CD4-positive, alpha-beta memory T cell (primary cell): ENCODE measurements around the gene ABCA3. TPM values are rescaled to one million over a fixed set of nuclear protein-coding genes. Genes with fewer than 3 reads are reported as not detected.
A peak's percentile ranks its signal among the peaks of the same experiment; 100 is the strongest.

Experiments used
- CTCF ChIA-PET: fragments of 350-600 bp; sonication (Branson Sonifier 250); formaldehyde crosslinking; loops from one replicate; lab custom pipeline; 2021; ENCODE audit warnings: inconsistent platforms; ENCODE audit not compliant: partially characterized antibody; lab: Charles Lee
- POLR2A ChIA-PET: fragments of 350-600 bp; sonication (Branson Sonifier 250); formaldehyde crosslinking; loops from one replicate; lab custom pipeline; 2021; ENCODE audit not compliant: partially characterized antibody; lab: Charles Lee
- DNase-seq, 5 donors: peaks; one replicate each; pipeline versions ENCODE4 v3.0.0 to v3.0.0-alpha.2; 2020 to 2022; ENCODE audit warnings: mixed read lengths in 1 of 5
- H3K27ac ChIP-seq: one replicate; pipeline ENCODE4 v1.7.0; 2013; ENCODE audit warnings: low read depth, low read length
- H3K27me3 ChIP-seq: 2 replicates; pipeline ENCODE4 v1.7.0; 2013; ENCODE audit warnings: mild to moderate bottlenecking, low read length, moderate library complexity; ENCODE audit not compliant: insufficient read depth
- H3K36me3 ChIP-seq: 2 replicates; pipeline ENCODE4 v1.7.0; 2013; ENCODE audit warnings: mild to moderate bottlenecking, low read length, moderate library complexity; ENCODE audit not compliant: insufficient read depth
- H3K4me1 ChIP-seq: 2 replicates; pipeline ENCODE4 v1.7.0; 2013; ENCODE audit warnings: mild to moderate bottlenecking, low read length, moderate library complexity; ENCODE audit not compliant: insufficient read depth
- H3K4me3 ChIP-seq, 2 donors: one replicate each; pipeline ENCODE4 v1.7.0; 2013; ENCODE audit warnings: low read length in 2 of 2, mild to moderate bottlenecking in 1 of 2
- H3K9me3 ChIP-seq, 2 donors: one replicate each; pipeline ENCODE4 v1.7.0; 2013; ENCODE audit warnings: low read length in 2 of 2, control low read depth in 1 of 2; ENCODE audit not compliant: control insufficient read depth in 1 of 2
- H3K27ac Mint-ChIP-seq, 7 donors: one replicate each; pipeline ENCODE4 v1.8.0; 2020 to 2021; ENCODE audit warnings: mixed read lengths in 7 of 7, mild to moderate bottlenecking in 6 of 7, inconsistent platforms in 3 of 7, moderate library complexity in 3 of 7
- H3K27me3 Mint-ChIP-seq, 2 donors: one replicate each; pipeline ENCODE4 v1.8.0; 2020 to 2021; ENCODE audit warnings: mixed read lengths in 2 of 2
- H3K36me3 Mint-ChIP-seq, 2 donors: one replicate each; pipeline ENCODE4 v1.8.0; 2020 to 2021; ENCODE audit warnings: mixed read lengths in 2 of 2, inconsistent platforms in 1 of 2, mild to moderate bottlenecking in 1 of 2
- H3K4me1 Mint-ChIP-seq, 4 donors: one replicate each; pipeline ENCODE4 v1.8.0; 2020 to 2021; ENCODE audit warnings: mixed read lengths in 4 of 4, mild to moderate bottlenecking in 1 of 4
- H3K4me3 Mint-ChIP-seq, 8 donors: one replicate each; pipeline ENCODE4 v1.8.0; 2020 to 2021; ENCODE audit warnings: mixed read lengths in 8 of 8, mild to moderate bottlenecking in 7 of 8, moderate library complexity in 6 of 8, inconsistent platforms in 3 of 8
- H3K9me3 Mint-ChIP-seq, 8 donors: one replicate each; pipeline ENCODE4 v1.8.0; 2020 to 2021; ENCODE audit warnings: mixed read lengths in 8 of 8, mild to moderate bottlenecking in 5 of 8, inconsistent platforms in 3 of 8, moderate library complexity in 1 of 8
- intact Hi-C: fragments of 100-400 bp; cut with micrococcal nuclease; formaldehyde crosslinking; loops from one replicate; pipeline ENCODE4 v1.15.1; 2023
- polyA plus RNA-seq, 2 donors: library from polyadenylated mRNA; unstranded; fragments of 300-500 nt; fragmentation: Illumina TruSeq; gene quantifications; one replicate each; pipeline ENCODE4 v1.2.3, GENCODE V29; 2021
- total RNA-seq, 2 experiments: library from RNA; stranded (reverse); gene quantifications; one replicate each; pipeline ENCODE4 v1.2.3, GENCODE V29; 2021

The ABCA3 gene
- total and polyA plus RNA-seq, 4 experiments from 2014 or later = 1.7 to 12.7 (median 6.5) TPM

DNA sequence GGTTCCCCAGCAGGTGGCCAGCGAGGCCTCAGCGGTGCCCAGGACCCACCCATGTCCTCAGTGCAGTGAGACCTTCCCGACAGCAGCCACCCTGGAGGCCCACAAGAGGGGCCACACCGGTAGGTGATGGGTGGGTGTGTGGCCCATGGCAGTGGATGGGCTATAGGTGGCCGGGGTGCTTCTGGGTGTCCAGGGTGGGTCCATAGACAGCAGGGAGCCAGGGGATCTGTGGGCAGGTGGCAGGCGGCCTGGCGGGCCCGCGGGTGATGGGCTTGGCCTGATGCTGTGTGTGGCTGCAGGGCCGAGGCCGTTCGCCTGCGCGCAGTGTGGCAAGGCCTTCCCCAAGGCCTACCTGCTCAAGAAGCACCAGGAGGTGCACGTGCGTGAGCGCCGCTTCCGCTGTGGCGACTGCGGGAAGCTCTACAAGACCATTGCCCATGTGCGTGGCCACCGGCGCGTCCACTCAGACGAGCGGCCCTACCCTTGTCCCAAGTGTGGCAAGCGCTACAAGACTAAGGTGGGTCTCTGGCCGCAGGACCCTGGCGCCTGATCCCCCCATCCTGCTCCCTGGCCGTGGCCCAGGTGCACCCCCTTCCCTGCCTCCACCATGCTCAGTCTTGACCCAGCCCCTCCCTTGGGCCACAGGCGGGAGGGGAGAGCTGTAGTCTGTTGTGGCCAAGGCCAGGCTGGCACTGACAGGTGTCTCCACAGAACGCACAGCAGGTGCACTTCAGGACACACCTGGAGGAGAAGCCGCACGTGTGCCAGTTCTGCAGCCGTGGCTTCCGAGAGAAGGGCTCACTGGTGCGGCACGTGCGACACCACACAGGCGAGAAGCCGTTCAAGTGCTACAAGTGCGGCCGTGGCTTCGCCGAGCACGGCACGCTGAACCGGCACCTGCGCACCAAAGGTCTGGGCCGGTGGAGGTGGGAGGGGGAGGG is 106.4 kb downstream of the ABCA3 start:
- Mint-ChIP-seq H3K36me3 (peaks cover 10 to 25% of the 10 kb centered on the region in 2 donors), H3K4me3 (no peak overlapping the region), H3K9me3 (no peaks in the 10 kb centered on the region), H3K4me1 (peaks cover 0 to 9% (median 0%) of the 10 kb centered on the region in 4 donors), H3K27me3 (peaks cover 0 to 1% of the 10 kb centered on the region in 2 donors), H3K27ac (no peak overlapping the region)
- intact Hi-C loops = no loop called here
- Histone ChIP-seq H3K4me3 (no peak overlapping the region), H3K27ac (no peak overlapping the region), H3K27me3 (no peaks in the 10 kb centered on the region), H3K36me3 (peaks cover 39% of the 10 kb centered on the region), H3K4me1 (no peaks in the 10 kb centered on the region), H3K9me3 (no peaks in the 10 kb centered on the region)
- DNase-seq = no peak
- ChIA-PET CTCF (no interaction called here), POLR2A (interaction anchor here (1.0 kb wide), 1 partner anchor 28 kb away, joined by 3 read pairs; no protein-coding TSS in a partner anchor)

DNA sequence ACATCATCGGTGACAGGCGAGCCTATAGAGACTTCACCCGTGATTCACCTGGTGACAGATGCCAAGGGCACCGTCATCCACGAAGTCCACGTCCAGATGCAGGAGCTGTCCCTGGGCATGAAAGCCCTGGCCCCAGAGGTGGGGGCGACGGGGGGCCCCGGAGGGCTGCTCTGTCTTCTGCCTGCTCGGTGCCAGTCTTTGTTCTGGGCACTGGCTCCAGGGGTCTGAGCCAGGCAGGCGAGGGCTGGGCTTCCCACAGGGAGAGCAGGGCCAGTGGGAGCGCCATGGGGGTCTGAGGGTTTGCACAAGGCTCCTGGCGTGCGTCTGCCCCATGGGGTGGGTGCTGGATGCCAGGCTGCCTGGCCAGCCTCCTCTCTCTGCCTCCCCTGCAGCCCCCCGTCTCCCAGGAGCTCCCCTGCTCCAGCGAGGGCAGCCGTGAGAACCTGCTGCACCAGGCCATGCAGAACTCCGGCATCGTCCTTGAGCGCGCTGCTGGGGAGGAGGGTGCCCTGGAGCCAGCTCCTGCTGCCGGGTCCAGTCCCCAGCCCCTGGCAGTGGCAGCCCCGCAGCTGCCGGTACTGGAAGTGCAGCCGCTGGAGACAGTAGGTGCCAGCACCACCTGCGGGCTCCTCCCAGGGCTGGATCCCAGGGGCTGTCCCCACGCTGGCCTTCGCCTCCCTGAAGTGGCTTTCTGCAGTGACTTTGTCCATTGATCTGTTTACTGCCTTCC is 107.3 kb downstream of the ABCA3 start:
- no peak overlapping the region for H3K4me3 Mint-ChIP-seq
- CTCF ChIA-PET = no interaction called here
- H3K9me3 Mint-ChIP-seq = no peaks in the 10 kb centered on the region
- DNase-seq = no peak
- Histone ChIP-seq H3K4me3 (no peak overlapping the region), H3K27me3 (no peaks in the 10 kb centered on the region), H3K36me3 (peaks cover 48% of the 10 kb centered on the region), H3K9me3 (no peaks in the 10 kb centered on the region), H3K27ac (no peak overlapping the region), H3K4me1 (no peaks in the 10 kb centered on the region)
- no peak overlapping the region for H3K27ac Mint-ChIP-seq
- peaks cover 10 to 25% of the 10 kb centered on the region in 2 donors for H3K36me3 Mint-ChIP-seq
- POLR2A ChIA-PET = interaction anchor here (1.0 kb wide), 1 partner anchor 27 kb away, joined by 3 read pairs; no protein-coding TSS in a partner anchor
- peaks cover 0 to 9% (median 0%) of the 10 kb centered on the region in 4 donors for H3K4me1 Mint-ChIP-seq
- intact Hi-C loops = no loop called here
- peaks cover 0 to 1% of the 10 kb centered on the region in 2 donors for H3K27me3 Mint-ChIP-seq

DNA sequence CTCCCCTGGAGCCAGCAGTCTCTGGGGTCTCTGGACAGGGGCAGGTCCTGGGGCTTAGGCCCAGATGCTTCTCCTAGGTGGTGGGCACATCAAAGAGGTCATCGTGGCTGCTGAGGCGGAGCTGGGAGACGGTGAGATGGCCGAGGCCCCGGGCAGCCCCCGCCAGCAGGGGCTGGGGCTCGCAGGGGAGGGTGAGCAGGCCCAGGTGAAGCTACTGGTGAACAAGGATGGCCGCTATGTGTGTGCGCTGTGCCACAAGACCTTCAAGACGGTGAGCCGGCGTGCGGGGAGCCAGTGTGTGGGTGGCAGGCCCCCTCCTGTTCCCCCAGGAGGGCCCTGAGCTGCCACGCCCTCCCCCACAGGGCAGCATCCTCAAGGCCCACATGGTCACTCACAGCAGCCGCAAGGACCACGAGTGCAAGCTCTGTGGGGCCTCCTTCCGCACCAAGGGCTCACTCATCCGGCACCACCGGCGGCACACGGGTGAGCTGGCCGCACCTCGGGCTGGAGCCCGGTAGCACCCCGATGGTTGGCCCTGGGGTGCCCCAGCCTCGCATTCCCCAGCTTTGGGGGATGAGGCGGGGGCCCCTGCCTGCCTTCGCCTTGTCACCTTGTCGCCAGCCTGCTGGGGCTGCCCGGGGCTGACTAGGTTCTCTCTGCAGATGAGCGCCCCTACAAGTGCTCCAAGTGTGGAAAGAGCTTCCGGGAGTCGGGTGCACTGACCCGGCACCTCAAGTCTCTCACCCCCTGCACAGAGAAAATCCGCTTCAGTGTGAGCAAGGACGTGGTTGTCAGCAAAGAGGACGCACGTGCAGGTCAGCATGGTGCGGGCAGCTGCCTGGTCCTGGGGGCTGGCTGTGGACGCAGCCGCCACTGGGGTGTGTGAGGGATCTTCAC is 108.2 kb downstream of the ABCA3 start:
- Histone ChIP-seq H3K4me3 (no peak overlapping the region), H3K4me1 (no peaks in the 10 kb centered on the region), H3K9me3 (no peaks in the 10 kb centered on the region), H3K27ac (no peak overlapping the region), H3K27me3 (no peaks in the 10 kb centered on the region), H3K36me3 (peaks cover 53% of the 10 kb centered on the region)
- Mint-ChIP-seq H3K4me3 (no peak overlapping the region), H3K9me3 (no peaks in the 10 kb centered on the region), H3K36me3 (peaks cover 10 to 27% of the 10 kb centered on the region in 2 donors), H3K27me3 (peaks cover 0 to 1% of the 10 kb centered on the region in 2 donors), H3K4me1 (peaks cover 0 to 9% (median 0%) of the 10 kb centered on the region in 4 donors), H3K27ac (no peak overlapping the region)
- intact Hi-C loops = no loop called here
- no peak for DNase-seq
- ChIA-PET POLR2A (interaction anchor here (0.6 to 1.0 kb wide), 3 partner anchors 19 to 450 kb away, joined by 3 to 4 read pairs (median 3); partner anchors contain the start of genes ECI1 and NUBP2), CTCF (no interaction called here)

DNA sequence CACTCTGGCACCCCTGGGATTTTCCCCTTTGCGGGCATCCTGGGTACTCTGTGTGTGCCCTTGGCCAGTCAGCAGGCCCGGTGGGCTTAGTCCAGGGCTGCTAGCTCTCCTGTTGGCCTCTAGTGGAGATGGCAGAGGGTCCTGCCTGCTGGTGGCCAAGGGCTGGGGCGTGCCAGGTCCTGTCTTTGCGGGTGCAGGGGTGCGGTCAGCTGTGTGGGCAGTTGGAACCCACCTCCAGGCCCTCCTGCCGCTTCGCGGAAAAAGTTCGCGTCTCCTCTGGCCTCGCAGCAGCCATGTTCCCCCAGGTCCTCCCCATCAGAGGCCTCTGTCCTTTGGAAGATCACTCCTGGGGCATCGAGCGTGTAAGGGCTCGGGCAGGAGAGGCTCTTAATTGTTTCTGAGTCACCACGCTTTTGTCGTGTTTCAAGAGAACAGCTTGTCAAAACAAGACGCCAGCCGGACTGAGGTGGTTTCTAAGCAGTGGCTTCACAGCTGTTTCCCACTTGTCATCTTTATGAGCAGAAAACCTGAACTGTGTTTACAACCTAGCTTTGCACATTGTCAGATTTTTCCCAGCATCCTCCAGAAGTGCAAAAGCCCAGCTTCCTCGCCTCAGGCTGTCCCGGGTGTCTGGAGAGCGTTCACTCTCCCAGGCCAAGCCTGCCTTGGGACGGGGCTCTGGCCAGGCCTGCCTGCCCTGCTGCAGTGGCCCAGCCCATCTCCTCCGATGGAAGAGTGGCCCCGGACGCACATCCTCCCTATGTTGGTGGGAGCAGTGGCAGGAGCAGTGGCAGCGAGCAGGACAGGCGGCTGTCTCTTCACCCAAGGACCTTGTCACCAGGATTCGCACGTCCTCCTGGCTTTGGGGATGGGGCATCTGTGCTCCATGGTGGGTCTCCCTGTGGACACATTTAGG is 109.3 kb downstream of the ABCA3 start:
- peaks cover 14 to 27% of the 10 kb centered on the region in 2 donors for H3K36me3 Mint-ChIP-seq

DNA sequence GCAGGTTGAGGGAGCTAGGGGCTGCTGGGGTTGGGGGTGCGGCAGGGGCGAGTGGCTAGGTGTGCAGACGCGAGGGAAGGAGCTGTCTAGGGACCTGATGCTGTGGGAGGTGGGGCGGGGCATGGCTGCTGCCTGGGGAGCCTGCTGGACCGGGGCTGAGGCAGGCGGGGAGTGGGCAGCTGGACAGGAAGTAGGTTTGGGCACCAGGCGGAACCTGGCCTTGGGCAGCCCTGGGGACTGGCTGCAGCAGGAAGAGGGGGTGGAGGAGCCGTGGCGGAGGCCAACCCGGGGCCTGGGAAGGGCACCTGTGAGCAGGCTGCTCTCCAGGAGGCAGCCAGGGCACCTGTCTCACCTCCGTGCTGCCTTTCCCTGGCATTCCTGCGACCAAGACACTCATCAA is 110.2 kb downstream of the ABCA3 start:
- Histone ChIP-seq H3K27me3 (no peaks in the 10 kb centered on the region), H3K9me3 (no peaks in the 10 kb centered on the region), H3K36me3 (peaks cover 52% of the 10 kb centered on the region), H3K27ac (no peak overlapping the region), H3K4me1 (no peaks in the 10 kb centered on the region), H3K4me3 (no peak overlapping the region)
- ChIA-PET CTCF (no interaction called here), POLR2A (no interaction called here)
- intact Hi-C loops = no loop called here
- DNase-seq = no peak
- Mint-ChIP-seq H3K27ac (peak overlapping the region in 1 of 7 donors; percentile 18), H3K4me3 (no peak overlapping the region), H3K9me3 (no peaks in the 10 kb centered on the region), H3K4me1 (peaks cover 2 to 12% (median 5%) of the 10 kb centered on the region in 4 donors), H3K27me3 (peaks cover 0 to 1% of the 10 kb centered on the region in 2 donors), H3K36me3 (peaks cover 12 to 30% of the 10 kb centered on the region in 2 donors)

More for the DNA sequence above, 109.3 kb downstream of the ABCA3 start:
- H3K9me3 Mint-ChIP-seq = no peaks in the 10 kb centered on the region
- CTCF ChIA-PET = no interaction called here
- H3K27me3 Mint-ChIP-seq = peaks cover 0 to 1% of the 10 kb centered on the region in 2 donors
- no peaks in the 10 kb centered on the region for H3K9me3 ChIP-seq
- no peak overlapping the region for H3K27ac ChIP-seq
- H3K4me3 ChIP-seq = no peak overlapping the region
- POLR2A ChIA-PET = no interaction called here
- peaks cover 0 to 15% (median 1%) of the 10 kb centered on the region in 4 donors for H3K4me1 Mint-ChIP-seq
- H3K4me1 ChIP-seq = no peaks in the 10 kb centered on the region
- intact Hi-C loops = no loop called here
- peaks cover 53% of the 10 kb centered on the region for H3K36me3 ChIP-seq
- H3K27ac Mint-ChIP-seq = peak overlapping the region in 1 of 7 donors; percentile 41
- no peaks in the 10 kb centered on the region for H3K27me3 ChIP-seq
- no peak for DNase-seq
- H3K4me3 Mint-ChIP-seq = no peak overlapping the region

DNA sequence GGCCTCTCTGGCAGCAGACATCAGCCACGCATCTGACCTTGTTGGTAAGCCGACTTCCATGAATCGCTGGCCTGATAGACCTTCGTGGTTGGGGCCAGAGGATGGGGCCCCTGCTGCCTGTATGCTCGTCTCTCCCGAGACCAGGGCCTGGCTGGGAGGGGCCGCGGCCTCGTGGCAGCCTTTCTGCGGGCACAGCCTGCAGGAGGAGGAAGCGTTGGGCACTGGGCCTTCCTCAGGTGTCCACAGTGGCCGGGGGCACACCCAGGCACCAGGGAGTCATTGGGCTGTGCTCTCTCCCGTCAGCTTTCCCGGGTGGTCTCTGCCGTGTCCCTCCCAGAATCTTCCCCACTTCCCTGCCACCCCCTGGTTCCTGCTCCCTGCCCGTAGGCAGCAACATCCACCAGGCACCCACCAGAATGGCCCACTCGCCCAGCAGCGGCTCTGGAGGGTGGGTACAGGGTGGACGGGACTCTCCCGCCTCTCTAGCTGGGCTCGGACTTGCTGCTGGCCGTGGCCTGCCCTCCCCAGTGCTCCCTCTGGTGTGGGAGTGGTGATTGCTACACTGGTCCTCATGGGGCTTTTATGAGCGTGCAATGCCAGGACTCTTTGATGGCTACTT is 110.8 kb downstream of the ABCA3 start:
- H3K4me3 Mint-ChIP-seq = no peak overlapping the region
- Histone ChIP-seq H3K36me3 (peaks cover 46% of the 10 kb centered on the region), H3K27me3 (no peaks in the 10 kb centered on the region), H3K9me3 (no peaks in the 10 kb centered on the region), H3K4me3 (no peak overlapping the region), H3K27ac (no peak overlapping the region), H3K4me1 (peaks cover 5% of the 10 kb centered on the region)
- intact Hi-C loops = no loop called here
- no peak for DNase-seq
- peaks cover 9 to 27% of the 10 kb centered on the region in 2 donors for H3K36me3 Mint-ChIP-seq
- POLR2A ChIA-PET = no interaction called here
- H3K4me1 Mint-ChIP-seq = peaks cover 3 to 14% (median 7%) of the 10 kb centered on the region in 4 donors
- H3K27ac Mint-ChIP-seq = no peak overlapping the region
- peaks cover 0 to 1% of the 10 kb centered on the region in 2 donors for H3K27me3 Mint-ChIP-seq
- no peaks in the 10 kb centered on the region for H3K9me3 Mint-ChIP-seq
- CTCF ChIA-PET = no interaction called here
